Left ventricle myocardium inferior (tissue), 1 donor: Measurements from ENCODE around the gene THADA. TPM values are rescaled to one million over a fixed set of nuclear protein-coding genes. Genes with fewer than 3 reads are reported as not detected.
A peak's percentile ranks its signal among the peaks of the same experiment; 100 is the strongest.

ENCODE experiments used
- DNase-seq: peaks from one replicate; pipeline ENCODE4 v3.0.0-alpha.2; 2020
- H3K27ac ChIP-seq: fragments of 200-600 bp; replicated peaks from 2 replicates; pipeline ENCODE4 v1.8.0; 2021
- H3K27me3 ChIP-seq: fragments of 200-600 bp; 2 replicates; pipeline ENCODE4 v1.8.0; 2021; ENCODE audit warnings: low read depth
- H3K36me3 ChIP-seq: fragments of 200-600 bp; 2 replicates; pipeline ENCODE4 v1.8.0; 2021
- H3K4me1 ChIP-seq: fragments of 200-600 bp; 2 replicates; pipeline ENCODE4 v1.8.0; 2021
- H3K4me3 ChIP-seq: fragments of 200-600 bp; 2 replicates; pipeline ENCODE4 v1.8.0; 2021; ENCODE audit warnings: mild to moderate bottlenecking, moderate library complexity
- H3K9me3 ChIP-seq: fragments of 200-600 bp; replicated peaks from 2 replicates; pipeline ENCODE4 v1.8.0; 2021
- intact Hi-C: fragments of 100-400 bp; cut with micrococcal nuclease; formaldehyde crosslinking; loops from one replicate; pipeline ENCODE4 v1.11.0; 2022
- total RNA-seq: library from RNA; stranded (reverse); fragmentation: NEBNext Ultra II Directional; extraction: Animal tissue kit (Norgen Biotek cat#: 25700); gene quantifications from one replicate; pipeline ENCODE4 v1.2.1, GENCODE V29; 2021
- TF ChIP-seq, protein P1 (sequence below): fragments of 200-600 bp; IDR thresholded peaks from 2 replicates; pipeline ENCODE4 v1.8.0; 2021; ENCODE audit warnings: antibody characterized with exemption, mild to moderate bottlenecking, borderline replicate concordance
- donor health status: DM: no; HTN: yes; CAD: no; lungs with severe emphysema.

THADA gene
- total RNA-seq, 1 donor from 2014 or later, result 15.4 TPM

GRCh38 chr2:43491065-43491639, 104.7 kb downstream of the THADA start:
- intact Hi-C loops, result no loop called here
- no peak overlapping the region for H3K4me3 ChIP-seq

DNA sequence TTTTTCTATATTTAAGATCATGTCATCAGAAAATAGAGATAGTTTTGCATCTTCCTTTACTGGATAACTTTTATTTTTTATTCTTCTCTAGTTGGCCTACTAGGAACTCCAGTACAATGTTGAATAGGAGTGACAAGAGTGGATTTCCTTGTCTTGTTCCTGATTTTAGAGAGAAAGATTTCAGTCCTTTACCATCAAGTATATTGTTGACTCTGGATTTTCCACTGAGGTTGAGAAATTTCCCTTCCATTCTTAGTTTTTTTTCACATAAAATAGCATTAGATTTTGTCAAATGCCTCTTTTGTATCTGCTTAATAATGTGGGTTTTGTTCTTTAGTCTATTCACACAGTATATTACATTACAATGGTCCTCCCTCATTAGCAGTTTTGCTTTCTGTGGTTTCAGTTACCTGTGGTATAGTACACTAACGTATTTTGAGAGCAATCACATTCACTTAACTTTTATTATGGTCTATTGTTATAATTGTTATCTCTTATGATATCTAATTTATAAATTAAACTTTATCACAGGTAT, 105.5 kb downstream of the THADA start:
- intact Hi-C loops, result no loop called here
- Histone ChIP-seq H3K9me3 (no peaks in the 10 kb centered on the region), H3K4me1 (no peaks in the 10 kb centered on the region), H3K36me3 (no peaks in the 10 kb centered on the region), H3K4me3 (no peak overlapping the region), H3K27ac (no peak overlapping the region), H3K27me3 (no peaks in the 10 kb centered on the region)
- no peak for DNase-seq
- TF ChIP-seq, protein P1, sequence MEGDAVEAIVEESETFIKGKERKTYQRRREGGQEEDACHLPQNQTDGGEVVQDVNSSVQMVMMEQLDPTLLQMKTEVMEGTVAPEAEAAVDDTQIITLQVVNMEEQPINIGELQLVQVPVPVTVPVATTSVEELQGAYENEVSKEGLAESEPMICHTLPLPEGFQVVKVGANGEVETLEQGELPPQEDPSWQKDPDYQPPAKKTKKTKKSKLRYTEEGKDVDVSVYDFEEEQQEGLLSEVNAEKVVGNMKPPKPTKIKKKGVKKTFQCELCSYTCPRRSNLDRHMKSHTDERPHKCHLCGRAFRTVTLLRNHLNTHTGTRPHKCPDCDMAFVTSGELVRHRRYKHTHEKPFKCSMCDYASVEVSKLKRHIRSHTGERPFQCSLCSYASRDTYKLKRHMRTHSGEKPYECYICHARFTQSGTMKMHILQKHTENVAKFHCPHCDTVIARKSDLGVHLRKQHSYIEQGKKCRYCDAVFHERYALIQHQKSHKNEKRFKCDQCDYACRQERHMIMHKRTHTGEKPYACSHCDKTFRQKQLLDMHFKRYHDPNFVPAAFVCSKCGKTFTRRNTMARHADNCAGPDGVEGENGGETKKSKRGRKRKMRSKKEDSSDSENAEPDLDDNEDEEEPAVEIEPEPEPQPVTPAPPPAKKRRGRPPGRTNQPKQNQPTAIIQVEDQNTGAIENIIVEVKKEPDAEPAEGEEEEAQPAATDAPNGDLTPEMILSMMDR, result no peak

More at GRCh38 chr2:43491065-43491639, 104.7 kb downstream of the THADA start:
- Histone ChIP-seq H3K9me3 (no peaks in the 10 kb centered on the region), H3K27ac (no peak overlapping the region), H3K4me1 (no peaks in the 10 kb centered on the region), H3K27me3 (no peaks in the 10 kb centered on the region), H3K36me3 (peaks cover 5% of the 10 kb centered on the region)
- TF ChIP-seq, protein P1, result no peak
- DNase-seq, result no peak

- Histone ChIP-seq H3K9me3 (no peaks in the 10 kb centered on the region), H3K4me3 (no peak overlapping the region), H3K36me3 (no peaks in the 10 kb centered on the region), H3K4me1 (peaks cover 10% of the 10 kb centered on the region), H3K27me3 (no peaks in the 10 kb centered on the region), H3K27ac (no peak overlapping the region)
- DNase-seq, result no peak
- intact Hi-C loops, result loop anchor here (10.0 kb wide), 4 partner anchors 254 to 664 kb away; no protein-coding TSS in a partner anchor
- TF ChIP-seq, protein P1, result no peak
Measured at GRCh38 chr2:43488737-43489136, 107.1 kb downstream of the THADA start.

DNA sequence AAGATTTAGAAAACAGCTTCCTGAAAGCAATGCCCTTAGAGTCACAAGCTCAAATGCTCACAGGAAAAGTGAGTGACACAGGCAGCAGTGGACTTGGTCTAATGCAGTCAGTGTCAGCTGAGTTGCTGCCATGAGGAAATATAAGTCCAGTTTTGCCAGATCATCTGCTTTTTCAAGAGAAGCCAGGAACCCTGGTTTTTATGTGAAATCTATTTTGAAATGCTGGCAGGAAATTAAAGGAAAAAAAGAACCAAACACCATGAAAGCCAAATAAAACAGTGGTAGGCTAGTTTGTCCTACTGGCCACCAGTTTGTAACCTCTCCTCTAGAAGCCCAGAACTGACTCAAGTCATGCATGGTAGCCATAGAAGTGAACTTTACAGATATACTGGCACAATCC, 109.2 kb downstream of the THADA start:
- TF ChIP-seq, protein P1, result no peak
- peaks cover 29% of the 10 kb centered on the region for H3K4me1 ChIP-seq

GRCh38 chr2:43484323-43484930, 111.4 kb downstream of the THADA start:
- Histone ChIP-seq H3K4me1 (peaks cover 29% of the 10 kb centered on the region), H3K36me3 (no peaks in the 10 kb centered on the region), H3K27ac (peak overlapping the region; percentile 72), H3K9me3 (no peaks in the 10 kb centered on the region), H3K4me3 (no peak overlapping the region), H3K27me3 (no peaks in the 10 kb centered on the region)
- no peak for DNase-seq
- TF ChIP-seq, protein P1, result peak; percentile 81
- intact Hi-C loops, result loop anchor here (10.0 kb wide), 4 partner anchors 250 to 660 kb away; no protein-coding TSS in a partner anchor

More for the DNA sequence above, 109.2 kb downstream of the THADA start:
- H3K27ac ChIP-seq, result peak overlapping the region; percentile 31
- no peak for DNase-seq
- H3K4me3 ChIP-seq, result no peak overlapping the region
- H3K36me3 ChIP-seq, result no peaks in the 10 kb centered on the region
- no peaks in the 10 kb centered on the region for H3K9me3 ChIP-seq
- H3K27me3 ChIP-seq, result no peaks in the 10 kb centered on the region
- intact Hi-C loops, result loop anchor here (10.0 kb wide), 4 partner anchors 252 to 662 kb away; no protein-coding TSS in a partner anchor
